T-helper 1 cell treated with Interleukin-12 subunit alpha and Interleukin-12 subunit beta and Interleukin-4 antibody, amounts not matched to agents 30 ng/mL and 1 ng/mL, for 36 hours (primary cell): ENCODE results near the gene NSG1. TPM values are rescaled to one million over a fixed set of nuclear protein-coding genes. Genes with fewer than 3 reads are reported as not detected.

Experiments
- intact Hi-C: fragments of 100-400 bp; cut with micrococcal nuclease; formaldehyde crosslinking; loops from one replicate; pipeline ENCODE4 v1.15.1; 2024
- total RNA-seq: library from RNA; stranded (reverse); gene quantifications from 2 replicates; pipeline ENCODE4 v1.2.3, GENCODE V29; 2022

The NSG1 gene
- total RNA-seq, 1 donor from 2014 or later = 0.69 TPM

DNA sequence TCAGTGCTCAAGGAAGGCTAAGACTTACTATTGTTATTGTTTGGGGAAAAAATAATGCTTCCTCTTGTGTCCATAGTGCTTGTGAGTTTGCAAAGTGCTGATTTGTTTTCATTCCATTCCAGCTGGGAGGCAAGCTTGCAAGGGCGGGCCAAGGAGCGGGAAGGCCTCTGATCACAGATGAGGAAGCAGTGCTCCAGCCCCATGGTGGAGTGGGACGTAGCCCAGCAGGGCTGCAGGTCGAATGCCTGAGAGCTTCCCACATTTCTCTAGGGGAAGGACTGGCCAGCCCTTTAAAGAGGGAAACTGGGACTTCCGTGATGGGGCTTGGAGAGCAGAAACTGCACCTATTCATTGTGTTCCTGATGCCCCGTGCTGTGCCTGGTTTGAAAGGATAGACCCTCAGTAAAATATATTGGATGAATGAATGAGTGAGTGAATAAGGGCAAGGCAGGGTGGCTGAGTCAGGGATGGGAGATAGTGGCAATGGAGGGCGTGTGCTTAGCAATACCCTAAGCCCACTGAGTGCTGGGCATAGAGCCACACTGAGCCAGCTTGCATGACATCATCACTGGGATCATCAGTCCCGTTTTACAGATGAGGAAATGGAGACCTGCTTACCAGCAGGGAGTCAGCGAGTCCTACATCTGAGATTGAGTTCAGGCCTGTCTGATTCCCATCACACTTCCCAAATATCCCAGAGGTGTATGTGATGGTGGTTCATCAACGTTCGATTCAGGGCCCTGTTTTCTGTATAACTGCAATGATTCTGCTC, 17.9 kb upstream of the NSG1 start:
- intact Hi-C loops = no loop called here

DNA sequence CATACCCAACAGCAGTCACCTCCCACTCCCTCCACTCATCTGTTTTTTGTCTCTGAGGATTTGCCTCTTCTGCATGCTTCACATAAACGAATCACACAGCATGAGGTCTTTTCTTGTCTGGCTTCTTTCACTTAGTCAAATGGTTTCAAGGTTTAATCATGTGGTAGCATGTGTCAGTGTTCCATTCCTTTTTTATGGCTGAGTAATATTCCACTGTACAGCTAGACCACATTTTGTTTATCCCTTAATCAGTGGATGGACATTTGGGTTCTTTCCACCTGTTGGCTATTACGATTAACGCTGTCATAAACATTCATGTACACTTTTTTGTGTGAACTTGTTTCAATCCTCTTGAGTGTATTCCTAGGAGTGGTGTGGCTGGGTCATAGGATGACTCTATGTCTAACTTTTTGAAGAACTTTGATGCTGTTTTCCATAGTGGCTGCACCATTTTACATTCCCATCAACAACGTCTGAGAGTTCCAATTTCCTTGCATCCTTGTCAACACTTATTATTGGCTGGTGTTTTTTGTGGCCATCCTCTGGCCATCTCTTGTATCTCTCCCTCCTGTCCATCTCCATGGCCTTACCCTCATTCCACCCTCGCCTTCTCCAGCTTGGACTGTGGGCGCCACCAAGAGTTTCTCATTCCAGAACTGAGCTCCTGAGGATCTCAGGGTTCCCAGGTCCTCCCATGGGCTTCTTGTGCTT, 12.4 kb upstream of the NSG1 start:
- intact Hi-C loops = no loop called here

DNA sequence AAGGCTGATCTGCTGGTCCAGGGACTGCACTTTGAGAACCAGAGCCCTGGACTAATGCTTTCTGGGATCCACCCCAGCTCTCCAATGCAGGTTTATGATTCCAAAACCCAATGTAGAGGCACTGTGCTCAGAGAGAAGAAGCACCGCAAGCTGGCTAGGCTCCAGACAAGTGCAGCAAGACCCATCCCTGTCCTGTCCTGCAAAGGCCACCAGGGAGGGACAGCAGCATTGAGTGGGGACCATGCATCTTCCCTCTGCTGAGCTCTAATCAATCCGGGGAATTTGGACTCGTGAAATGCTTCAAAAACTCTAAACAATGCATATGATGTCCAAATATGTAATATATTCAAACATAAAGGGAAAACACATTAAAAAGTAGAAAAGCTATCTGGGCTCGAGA, 10.8 kb upstream of the NSG1 start:
- intact Hi-C loops = no loop called here

DNA sequence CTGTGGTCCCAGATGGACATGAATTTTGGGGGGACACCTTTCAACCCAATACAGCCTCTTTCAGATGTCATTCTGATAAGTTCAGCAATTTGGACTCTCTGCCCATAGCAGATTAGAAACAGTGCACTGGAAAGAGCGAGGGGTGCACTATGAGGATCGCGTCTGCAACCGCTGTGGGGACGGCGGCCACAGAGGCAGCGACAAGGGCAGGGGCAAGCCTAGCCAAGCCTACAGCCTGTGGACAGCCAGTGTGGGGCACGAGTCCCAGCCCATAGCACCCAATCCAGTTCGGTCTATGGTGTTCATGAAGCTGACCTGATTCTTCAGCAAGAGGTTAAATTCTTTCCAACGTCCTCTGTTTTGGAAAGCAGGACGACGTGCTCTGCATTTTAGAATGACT, 9.7 kb upstream of the NSG1 start:
- intact Hi-C loops = no loop called here

DNA sequence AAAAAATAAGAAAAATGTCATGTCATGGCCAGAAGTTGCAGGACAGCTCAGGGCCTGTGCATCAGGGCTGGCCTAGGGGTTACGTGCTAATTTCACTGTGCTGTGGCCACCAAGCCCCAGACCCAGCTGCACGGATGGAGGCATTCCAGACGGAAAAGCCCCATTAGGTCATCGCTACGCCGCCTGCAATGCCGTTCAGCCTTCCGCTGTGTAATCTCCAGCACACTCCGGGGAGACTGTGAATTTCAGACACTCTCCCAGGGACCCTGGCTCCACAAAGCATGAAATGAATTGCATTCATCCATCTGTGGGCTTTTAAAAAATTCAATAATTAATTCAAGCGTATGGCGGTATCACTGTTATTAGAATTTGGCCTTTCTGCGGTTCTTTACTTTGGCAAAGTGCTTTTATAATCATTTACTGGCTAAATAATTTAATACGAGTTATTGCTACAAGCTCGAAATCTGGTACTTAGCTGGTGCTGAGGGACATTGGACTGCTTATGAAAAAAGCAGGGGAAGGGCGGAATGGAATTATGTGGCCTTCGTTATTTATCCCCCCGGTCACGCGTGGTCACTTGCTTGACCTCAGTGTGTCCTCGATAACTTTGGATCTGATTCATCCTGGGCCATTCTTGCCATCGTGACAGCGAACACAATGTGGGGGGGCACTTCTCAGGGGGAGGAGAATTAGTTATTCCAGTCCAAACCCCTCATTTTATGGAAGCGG, 9.0 kb upstream of the NSG1 start:
- intact Hi-C loops = no loop called here

DNA sequence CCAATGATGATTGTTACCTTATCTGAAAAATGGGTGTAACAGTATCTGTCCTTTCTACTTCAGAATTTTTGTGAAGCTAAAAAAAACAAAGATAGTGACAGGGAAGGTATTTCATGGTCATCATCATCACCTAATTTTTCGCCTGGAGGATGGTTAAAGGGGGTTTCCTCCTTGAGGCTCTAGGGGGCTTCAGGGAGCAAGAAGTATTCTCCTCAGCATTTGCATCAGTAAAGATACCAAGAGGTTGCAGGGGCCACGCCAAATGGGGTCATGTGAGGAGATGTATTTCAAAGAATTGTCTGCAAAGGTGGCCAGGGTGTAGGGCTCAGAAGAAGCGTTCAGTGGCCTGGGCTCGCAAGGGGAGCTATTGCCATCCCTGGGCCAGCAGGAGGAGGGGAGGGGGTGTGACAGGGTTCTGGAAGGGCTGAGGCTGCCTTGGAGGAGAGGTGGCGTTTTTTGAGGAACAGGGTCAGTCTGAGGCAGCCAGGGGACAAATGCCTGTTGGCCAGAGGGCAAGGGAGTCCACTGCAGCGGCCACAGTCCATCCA, 7.3 kb upstream of the NSG1 start:
- intact Hi-C loops = no loop called here

DNA sequence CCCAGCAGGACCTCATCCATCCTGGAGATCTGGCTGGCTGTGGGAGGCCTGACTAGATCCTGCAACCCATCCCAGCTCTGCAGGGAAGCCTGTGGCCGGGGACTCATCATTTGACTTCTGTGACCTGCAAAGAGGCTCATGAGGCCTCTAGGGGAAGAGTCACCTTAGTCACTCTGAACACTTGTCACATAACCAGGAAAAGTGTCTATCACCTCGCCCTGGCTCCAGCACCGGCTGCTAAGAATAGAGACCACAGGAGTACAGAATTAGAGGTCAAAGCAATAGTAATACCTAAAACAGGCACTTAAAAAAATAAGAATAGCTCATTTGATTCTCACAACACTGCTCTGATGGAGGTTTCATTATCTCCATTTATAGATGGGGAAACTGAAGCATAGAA, 3.8 kb upstream of the NSG1 start:
- intact Hi-C loops = no loop called here

DNA sequence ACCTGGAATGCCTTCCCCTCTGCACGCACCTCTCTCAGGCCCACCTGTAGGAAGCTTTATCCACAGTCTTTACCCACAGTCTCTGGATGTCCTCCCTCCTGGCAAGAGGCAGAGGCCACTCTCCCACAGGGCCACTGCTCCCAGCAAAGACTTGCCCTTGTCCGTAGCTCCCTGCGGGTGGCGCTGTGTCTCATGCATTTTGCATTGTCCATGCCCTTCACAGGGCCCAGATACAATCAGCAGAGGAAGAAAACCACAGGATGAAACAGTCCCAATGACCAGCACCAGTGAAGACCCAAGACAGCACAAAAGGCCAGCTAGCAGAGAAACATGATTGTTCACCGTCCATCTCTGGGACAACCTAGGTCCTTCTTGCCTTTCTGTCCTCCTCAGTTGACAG, 2.1 kb upstream of the NSG1 start:
- intact Hi-C loops = loop anchor here (1.0 kb wide), 1 partner anchor 50 kb away; no protein-coding TSS in a partner anchor

DNA sequence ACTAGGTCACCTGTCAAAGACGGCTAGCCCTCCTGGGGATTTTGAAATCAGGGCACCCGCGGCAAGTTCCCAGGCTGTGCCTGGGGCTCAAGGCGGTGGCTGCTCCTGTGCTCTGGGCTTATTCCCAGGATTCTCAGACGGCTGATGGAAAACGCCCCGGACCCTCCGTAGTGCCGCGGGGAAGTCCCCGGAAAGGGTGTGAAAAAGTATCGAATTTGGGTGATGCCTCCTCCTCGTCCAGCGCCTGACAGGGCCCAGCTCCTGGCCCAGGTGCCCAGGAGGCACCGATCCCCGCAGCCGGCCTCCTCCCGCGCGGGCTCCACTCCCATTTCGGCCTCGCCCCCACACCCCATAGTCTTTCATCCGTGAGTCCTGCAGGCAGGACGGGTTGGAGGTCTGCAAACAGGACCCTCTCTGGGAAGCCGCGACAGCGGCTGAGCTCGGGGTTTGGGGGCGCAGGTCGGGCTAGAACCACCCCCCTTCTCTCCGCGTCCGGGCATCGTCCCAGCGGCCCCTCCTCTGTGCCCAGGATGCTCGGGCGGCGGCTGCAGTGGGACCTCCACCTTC, 1.1 kb upstream of the NSG1 start:
- intact Hi-C loops = loop anchor here (1.0 kb wide), 1 partner anchor 51 kb away; no protein-coding TSS in a partner anchor

DNA sequence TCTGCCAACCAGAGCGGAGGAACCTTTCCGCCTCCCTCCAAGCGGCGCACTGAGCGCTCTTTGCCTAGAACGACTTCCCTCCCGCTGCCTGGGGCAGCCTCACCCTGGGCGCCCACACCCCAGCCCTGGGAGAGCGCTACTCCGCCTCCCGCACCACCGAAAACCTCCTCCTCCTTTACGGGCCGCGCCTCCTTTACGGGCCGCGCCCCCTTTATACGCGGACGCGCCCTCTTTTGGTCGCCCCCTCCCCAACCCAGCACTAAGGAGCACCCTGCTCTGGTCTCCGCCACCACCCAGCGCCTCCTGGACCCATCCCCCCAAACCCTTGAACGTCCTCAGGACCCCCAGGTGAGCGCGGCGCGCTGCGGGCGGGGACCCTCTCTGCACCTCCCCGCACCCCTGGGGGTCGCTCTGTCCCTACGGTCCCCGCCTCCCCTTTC, 586 bp upstream of the NSG1 start:
- intact Hi-C loops = no loop called here

DNA sequence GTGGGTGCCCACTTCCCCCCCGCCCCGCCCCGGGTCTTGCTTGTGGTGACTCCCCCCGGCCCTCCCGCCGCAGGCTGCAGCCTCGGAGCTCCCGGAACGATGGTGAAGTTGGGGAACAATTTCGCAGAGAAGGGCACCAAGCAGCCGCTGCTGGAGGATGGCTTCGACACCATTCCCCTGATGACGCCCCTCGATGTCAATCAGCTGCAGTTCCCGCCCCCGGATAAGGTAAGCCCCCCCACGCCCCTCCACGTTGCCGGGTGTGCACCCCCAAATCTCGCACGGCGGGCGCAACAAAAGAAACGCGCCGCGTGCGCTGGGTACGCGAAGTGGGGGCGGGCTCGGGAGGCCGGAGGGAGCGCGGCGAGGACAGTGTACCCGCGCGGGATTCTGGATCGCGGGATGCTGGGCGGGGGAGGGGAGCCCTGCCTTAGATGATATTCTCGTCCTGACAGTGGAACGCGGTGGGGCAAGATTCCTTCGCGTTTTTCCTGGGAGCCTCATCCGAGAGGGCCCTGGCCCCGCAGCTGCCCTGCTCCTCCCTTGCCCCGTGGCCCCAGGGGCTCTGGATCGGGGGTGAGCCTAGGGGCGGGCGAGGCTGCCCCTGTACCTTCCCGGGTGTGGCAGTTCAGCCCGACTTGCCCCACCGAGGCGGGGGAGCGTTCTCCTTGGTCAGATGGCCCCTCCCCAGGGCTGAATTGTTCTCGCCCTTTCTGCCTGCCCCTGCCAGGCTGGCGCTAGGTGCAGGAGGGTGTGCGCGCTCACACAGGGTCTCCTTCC, 819 bp downstream of the NSG1 start:
- intact Hi-C loops = no loop called here

DNA sequence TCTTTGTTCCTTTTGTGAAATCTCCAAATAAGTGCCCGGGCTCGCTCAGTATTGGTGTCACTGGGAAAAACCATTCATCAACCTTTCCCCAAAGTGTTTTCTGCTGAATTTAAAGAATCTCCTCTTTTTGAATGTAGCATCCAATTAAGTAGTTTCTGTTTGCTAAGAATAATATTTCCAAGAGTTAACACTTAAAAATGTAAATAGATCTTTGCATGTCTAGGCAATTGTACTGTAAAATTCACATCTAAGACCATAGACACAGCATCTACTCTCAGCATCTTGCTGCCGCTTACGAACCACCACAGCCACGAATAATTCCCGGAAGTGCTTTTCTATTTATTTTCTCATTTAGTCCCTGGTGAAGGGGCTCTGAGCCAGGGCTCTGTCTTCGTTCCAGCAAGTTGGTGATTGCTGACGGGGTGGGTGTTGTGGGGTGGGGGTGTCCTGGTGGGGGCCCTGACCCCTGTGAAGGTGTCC, 1.4 kb downstream of the NSG1 start:
- intact Hi-C loops = no loop called here

DNA sequence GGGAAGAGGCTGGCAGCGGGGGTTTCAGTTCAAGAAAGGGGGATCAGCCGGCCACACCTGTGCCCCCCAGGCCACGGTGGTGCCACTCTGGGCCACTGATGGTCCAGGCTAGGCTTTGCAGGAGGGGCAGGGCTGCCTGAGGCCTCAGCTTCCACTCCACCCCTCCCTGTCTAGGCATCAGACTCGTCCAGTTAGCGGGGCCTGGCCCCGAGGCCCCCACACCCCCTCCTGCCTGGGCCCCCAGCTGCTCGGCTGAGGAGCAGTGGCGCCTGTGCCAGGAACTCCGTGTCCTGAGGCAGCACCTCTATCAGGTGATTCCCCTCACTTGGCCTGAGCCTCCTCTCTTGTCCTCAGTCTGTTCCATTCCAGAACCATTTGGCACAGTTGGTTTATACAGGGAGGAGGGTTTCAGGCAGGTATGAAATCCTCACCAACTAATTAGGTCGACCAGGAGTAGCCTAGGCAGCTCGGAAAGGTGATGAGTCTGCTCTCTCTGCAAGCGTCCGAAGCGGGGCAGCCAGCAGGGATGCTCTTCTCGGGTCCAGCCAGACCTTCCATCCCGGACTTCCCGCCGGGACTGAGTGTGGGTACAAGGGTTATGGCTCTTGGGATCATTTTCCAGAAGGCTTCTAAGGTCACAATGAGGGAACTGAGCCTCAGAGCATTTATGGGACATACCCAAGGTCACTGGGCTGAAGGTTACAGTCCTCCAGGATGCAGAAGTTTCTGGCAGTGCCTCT, 2.1 kb downstream of the NSG1 start:
- intact Hi-C loops = no loop called here

DNA sequence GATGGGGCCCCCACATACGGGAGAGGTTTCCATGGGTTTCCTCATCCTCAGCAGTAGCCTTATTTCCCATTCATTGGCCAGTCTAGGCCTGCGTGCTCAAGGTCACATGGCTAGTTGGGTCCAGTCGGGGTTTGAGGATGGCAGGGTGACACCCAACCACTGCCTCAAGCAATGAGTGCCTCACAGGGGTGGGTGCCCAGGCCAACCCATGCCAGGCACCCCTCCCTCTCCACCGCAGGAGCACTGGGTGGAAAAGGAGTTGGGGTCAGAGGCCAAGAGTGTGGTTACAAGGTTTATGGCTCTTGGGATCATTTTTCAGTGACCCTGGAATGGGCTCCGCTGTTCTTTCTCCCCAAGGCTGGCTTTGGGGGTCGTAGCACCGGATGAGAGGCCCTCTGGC, 3.1 kb downstream of the NSG1 start:
- intact Hi-C loops = no loop called here

DNA sequence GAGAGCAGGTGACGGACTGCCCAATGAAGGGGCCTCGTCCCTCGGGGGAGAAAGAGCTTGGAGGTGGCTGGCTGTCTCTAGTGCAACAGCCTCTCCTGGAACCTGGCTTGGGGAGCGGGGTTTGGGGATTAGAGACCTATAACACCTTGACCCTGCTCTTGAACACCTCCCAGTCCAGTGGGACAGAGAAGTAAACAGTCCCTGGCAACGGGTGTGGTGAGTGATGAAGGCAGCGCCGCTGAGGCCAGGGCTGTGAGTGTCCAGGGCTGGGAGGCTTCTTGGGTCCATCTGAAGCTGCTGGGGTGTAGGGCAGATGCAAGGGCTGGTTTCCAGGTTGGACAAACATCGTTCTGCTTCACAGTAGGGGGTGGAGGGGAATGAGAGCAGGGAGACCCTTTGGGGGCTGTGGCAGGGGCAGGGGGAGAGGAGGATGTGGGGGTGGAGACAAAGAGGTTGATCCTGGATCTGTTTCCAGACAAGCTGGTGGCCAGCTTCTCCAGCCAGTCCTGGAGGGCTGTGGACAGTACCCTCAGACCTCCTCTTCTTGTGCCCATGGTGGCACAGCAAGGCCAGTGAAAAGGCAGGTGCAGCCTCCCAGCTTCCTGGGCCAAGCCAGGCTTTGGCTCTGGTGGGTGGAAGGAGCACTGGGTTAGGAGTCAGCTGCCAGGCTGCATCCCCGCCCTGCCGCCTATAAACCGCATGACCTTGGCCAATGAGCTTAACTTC, 3.8 kb downstream of the NSG1 start:
- intact Hi-C loops = no loop called here

DNA sequence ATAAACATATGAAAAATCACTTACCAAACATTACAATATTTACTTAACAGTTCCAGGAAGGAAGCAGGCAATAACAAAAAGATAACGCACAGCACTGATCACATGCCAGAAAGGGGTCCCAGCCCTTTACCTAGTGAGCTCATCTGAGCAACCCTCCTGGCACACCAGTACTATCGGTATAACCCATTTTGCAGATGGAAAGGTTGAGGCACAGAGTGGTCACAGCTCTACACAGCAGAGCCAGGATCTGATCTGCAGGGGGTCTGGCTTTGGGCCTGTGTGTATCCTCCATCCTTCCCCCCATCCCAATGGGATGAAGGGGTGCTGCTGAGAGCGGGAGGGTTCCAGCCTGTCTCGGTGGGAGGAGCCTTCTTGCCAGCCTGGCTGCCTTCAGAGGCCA, 5.0 kb downstream of the NSG1 start:
- intact Hi-C loops = no loop called here

DNA sequence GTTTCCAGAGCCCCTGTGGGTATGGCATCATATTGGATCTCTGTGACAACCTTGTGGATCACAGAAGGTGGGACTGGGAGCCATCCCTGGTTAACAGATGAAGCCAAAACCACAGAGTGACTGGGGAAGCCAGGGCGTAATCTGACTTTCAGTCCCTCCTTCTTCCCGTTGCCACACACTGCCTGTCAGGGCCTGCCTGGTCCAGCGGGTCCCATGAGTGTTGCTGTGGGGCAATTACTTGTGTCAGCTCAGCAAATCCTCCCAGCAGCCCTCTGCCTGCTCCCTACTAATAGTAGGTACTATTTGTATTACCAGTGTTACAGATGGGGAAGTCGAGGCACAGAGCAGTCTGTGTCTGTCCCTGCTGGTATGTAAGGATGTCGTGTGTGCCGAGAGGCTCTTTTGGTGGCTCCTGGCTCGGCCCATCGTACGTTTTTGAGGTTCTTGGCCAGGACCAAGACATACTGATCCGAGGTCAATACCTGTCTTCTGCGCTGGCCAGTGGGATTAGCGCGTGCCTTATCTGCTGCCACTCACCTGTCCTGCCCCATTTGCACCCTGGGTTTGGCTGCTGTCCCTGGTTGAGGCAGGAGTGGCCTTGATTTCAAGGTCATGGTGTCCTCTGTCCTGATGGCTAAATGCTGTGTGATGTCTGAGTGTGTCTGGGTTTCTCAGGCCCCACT, 5.7 kb downstream of the NSG1 start:
- intact Hi-C loops = no loop called here

DNA sequence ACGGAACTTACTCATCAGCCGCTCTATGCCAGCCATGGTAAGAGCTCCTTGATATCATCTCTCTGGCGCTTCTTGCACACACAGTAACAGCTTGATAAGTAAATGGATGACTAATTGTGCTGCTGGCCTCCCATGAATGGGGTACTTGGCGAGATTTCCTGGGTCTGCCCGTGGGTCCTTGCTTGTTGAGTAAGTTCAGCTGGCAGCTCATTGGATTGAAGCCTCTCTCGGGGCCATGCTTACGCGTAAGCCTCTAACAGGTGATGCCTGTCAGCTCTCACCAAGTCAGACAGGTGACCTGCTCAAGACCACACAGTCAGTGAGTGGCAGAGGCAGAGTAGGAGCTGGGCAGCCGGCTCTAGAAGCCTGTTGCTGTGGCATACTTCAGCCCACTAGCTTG, 7.7 kb downstream of the NSG1 start:
- intact Hi-C loops = no loop called here

DNA sequence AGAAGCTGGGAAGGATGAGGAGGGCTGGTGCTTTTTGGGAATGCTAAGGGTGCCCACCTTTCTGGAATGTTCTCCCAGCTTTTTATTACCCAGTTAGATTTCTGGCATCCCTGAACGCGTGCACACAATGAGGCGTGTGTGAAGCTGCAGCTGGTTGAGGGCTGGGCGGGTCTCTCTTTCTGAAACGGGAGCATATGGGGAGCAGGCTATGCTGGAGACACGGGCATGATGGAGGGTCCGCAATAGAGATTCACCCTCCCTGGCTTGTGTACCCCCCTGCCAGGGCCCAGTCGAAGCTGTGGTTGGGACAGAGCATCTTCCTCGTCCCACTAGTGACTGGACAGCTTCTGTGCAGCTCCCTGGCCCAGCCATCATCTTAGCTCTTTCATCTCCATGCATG, 8.5 kb downstream of the NSG1 start:
- intact Hi-C loops = no loop called here
